GM12864 (cell line): ENCODE data around the gene DSTYK.
A peak's percentile ranks its signal among the peaks of the same experiment; 100 is the strongest.

Experiments used
- DNase-seq: peaks from one replicate; pipeline ENCODE4 v3.0.0-alpha.2; 2011; ENCODE audit warnings: low read depth
- H3K4me3 ChIP-seq: 2 replicates; pipeline ENCODE4 v1.5.1; 2011; ENCODE audit warnings: mild to moderate bottlenecking, low read depth, low read length, control low read depth
- TF ChIP-seq, protein P1 (sequence below): IDR thresholded peaks from 2 replicates; pipeline ENCODE4 v1.5.1; 2011; ENCODE audit warnings: low read depth, mild to moderate bottlenecking, moderate library complexity, low read length, control low read depth, inconsistent platforms; ENCODE audit errors: missing control alignments

DSTYK gene

GRCh38 chr1:205144046-205144720 lies 67.3 kb downstream of the DSTYK start:
- TF ChIP-seq, protein P1, sequence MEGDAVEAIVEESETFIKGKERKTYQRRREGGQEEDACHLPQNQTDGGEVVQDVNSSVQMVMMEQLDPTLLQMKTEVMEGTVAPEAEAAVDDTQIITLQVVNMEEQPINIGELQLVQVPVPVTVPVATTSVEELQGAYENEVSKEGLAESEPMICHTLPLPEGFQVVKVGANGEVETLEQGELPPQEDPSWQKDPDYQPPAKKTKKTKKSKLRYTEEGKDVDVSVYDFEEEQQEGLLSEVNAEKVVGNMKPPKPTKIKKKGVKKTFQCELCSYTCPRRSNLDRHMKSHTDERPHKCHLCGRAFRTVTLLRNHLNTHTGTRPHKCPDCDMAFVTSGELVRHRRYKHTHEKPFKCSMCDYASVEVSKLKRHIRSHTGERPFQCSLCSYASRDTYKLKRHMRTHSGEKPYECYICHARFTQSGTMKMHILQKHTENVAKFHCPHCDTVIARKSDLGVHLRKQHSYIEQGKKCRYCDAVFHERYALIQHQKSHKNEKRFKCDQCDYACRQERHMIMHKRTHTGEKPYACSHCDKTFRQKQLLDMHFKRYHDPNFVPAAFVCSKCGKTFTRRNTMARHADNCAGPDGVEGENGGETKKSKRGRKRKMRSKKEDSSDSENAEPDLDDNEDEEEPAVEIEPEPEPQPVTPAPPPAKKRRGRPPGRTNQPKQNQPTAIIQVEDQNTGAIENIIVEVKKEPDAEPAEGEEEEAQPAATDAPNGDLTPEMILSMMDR: no peak
- no peak for DNase-seq
- no peak overlapping the region for H3K4me3 ChIP-seq

GRCh38 chr1:205142102-205142469 lies 69.4 kb downstream of the DSTYK start:
- DNase-seq: no peak
- no peak overlapping the region for H3K4me3 ChIP-seq
- TF ChIP-seq, protein P1: no peak

GRCh38 chr1:205141236-205142101 lies 70.0 kb downstream of the DSTYK start:
- no peak overlapping the region for H3K4me3 ChIP-seq
- DNase-seq: peak; percentile 68
- TF ChIP-seq, protein P1: peak; percentile 88

DNA sequence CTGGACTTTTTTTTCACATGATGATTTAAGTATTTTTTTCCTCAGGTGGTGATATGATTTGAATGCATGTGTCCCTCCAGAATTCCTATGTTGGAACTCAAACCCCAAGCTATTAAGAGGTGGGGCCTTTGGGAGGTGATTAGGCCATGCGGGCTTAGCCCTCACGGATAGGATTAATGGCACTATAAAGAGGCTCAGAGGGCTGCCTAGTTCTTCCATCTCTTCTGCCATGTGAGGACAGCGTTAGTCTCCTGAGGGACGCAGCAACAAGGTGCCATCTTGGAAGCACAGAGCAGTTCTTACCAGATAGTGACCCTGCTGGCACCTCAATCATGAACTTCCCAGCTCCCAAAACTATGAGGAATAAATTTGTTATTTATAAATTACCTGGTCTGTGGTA lies 71.4 kb downstream of the DSTYK start:
- DNase-seq: no peak
- TF ChIP-seq, protein P1: no peak

DNA sequence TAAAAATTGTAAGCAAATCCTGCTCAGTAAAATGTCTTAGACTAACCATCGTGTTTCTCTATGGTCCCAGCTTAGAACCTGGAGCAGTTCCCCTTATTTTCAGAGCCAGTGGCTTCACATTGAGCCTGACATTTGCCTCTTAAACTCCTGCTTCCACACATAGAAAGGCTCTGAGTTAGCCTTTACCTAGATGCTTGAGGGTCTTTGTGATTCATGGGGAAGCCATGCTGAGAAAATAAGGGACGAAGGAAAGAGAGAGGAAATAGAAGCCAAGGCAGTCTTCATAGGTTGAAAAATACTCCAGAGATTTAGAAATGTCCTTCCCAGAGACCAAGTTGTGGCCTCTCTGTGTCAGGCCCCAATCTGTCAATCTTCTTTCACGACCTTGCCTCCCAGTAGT lies 73.6 kb downstream of the DSTYK start:
- H3K4me3 ChIP-seq: no peak overlapping the region
- no peak for DNase-seq
- TF ChIP-seq, protein P1: no peak

More for the DNA sequence above, 71.4 kb downstream of the DSTYK start:
- no peak overlapping the region for H3K4me3 ChIP-seq

DNA sequence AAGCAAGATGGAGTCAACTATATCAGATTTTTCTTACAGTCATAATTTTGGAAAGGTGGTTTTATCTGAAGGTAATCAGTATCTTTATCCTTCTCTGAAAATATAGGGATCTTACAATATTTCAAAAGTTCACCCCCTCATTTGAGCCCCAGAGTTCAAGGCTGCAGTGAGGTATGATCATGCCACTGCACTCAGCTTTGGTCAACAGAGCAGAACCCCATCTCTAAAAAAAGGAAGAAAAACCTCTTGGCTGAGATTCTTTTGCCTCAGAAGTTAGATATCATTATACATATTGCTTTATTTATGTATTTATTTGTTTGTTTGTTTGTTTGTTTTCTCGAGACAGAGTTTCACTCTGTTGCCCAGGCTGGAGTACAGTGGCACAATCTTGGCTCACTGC lies 78.2 kb downstream of the DSTYK start:
- TF ChIP-seq, protein P1: no peak
- DNase-seq: no peak
- H3K4me3 ChIP-seq: no peak overlapping the region
